Measurements from ENCODE around the gene CHST11. TPM values are rescaled to one million over a fixed set of nuclear protein-coding genes. Genes with fewer than 3 reads are reported as not detected.

Gene CHST11
- total and polyA plus RNA-seq, 10 of the 15 experiments (the other 5 are each of a cell fraction or from before 2014, with no cell fraction given): 1.9 to 38.1 (median 17.2) TPM

- Histone ChIP-seq H3K4me3 (no peak overlapping the region), H3K9ac (ENCODE audit: control insufficient read depth, insufficient read depth, low read length) (no peak overlapping the region), H3K4me1 (ENCODE audit: control insufficient read depth, insufficient read depth, low read length) (peaks cover 34% of the 10 kb centered on the region), H3K4me2 (ENCODE audit: control insufficient read depth, insufficient read depth) (no peak overlapping the region), H3K27me3 (replicated peaks in 1 of 2; ENCODE audit: control insufficient read depth in 2 of 2, insufficient read depth in 2 of 2, low read length in 1 of 2) (no peaks in the 10 kb centered on the region), H3K36me3 (ENCODE audit: control insufficient read depth in 2 of 2, insufficient read depth in 2 of 2, low read length in 1 of 2) (no peaks in the 10 kb centered on the region), H3K79me2 (ENCODE audit: control insufficient read depth, insufficient read depth, low read length) (peaks cover 5% of the 10 kb centered on the region), H2AFZ (ENCODE audit: control insufficient read depth, low read depth, low read length) (no peak overlapping the region), H3K9me3 (replicated peaks; ENCODE audit: control insufficient read depth, insufficient read depth, low read length) (no peaks in the 10 kb centered on the region; the same call in 2 of the 3 replicates), H3K27ac (ENCODE audit: control insufficient read depth, insufficient read depth) (no peak overlapping the region), H4K20me1 (ENCODE audit: control insufficient read depth, insufficient read depth) (no peaks in the 10 kb centered on the region)
- ChIA-PET SMC1A (ENCODE audit: uncharacterized antibody, unreplicated experiment) (interaction anchor here (1.3 to 4.0 kb wide), 5 partner anchors 9 to 366 kb away, joined by 3 to 21 read pairs (median 4); no protein-coding TSS in a partner anchor), CTCF (interaction anchor here (1.7 to 2.2 kb wide), 2 partner anchors 42 to 53 kb away, joined by 4 to 8 read pairs; no protein-coding TSS in a partner anchor), RAD21 (ENCODE audit: unreplicated experiment) (interaction anchor here (2.4 kb wide), 1 partner anchor 367 kb away, joined by 10 read pairs; no protein-coding TSS in a partner anchor), POLR2A (no interaction called here)
- ATAC-seq: no peak
- in situ Hi-C loops (cut with MboI) (no loop called here), intact Hi-C loops (cut with micrococcal nuclease; ENCODE audit: unreplicated experiment) (no loop called here)
- no TSS peak for BruUV-seq (replicated peaks)
- no peak for DNase-seq (ENCODE audit: low read depth, low spot score)
- FAIRE-seq: no peak
- no peak for TF ChIP-seq ZNF217 (IDR thresholded peaks at IDR 0.05)
- TF ChIP-seq RFX5 (IDR thresholded peaks at IDR 0.05; ENCODE audit: low read depth, low read length): no peak
- TF ChIP-seq ZNF687 (IDR thresholded peaks at IDR 0.05): no peak
- TF ChIP-seq NFYB (IDR thresholded peaks at IDR 0.05; ENCODE audit: insufficient read depth, low read depth, low read length): no peak
- TF ChIP-seq RCOR1 (conservative IDR thresholded peaks at IDR 0.05; ENCODE audit: low read depth, low read length): no peak
- no peak for TF ChIP-seq WRNIP1 (IDR thresholded peaks at IDR 0.05; ENCODE audit: borderline replicate concordance, low read depth, low read length)
- no peak for TF ChIP-seq SUZ12 (IDR thresholded peaks at IDR 0.05; ENCODE audit: unreplicated experiment)
- TF ChIP-seq, protein P1, sequence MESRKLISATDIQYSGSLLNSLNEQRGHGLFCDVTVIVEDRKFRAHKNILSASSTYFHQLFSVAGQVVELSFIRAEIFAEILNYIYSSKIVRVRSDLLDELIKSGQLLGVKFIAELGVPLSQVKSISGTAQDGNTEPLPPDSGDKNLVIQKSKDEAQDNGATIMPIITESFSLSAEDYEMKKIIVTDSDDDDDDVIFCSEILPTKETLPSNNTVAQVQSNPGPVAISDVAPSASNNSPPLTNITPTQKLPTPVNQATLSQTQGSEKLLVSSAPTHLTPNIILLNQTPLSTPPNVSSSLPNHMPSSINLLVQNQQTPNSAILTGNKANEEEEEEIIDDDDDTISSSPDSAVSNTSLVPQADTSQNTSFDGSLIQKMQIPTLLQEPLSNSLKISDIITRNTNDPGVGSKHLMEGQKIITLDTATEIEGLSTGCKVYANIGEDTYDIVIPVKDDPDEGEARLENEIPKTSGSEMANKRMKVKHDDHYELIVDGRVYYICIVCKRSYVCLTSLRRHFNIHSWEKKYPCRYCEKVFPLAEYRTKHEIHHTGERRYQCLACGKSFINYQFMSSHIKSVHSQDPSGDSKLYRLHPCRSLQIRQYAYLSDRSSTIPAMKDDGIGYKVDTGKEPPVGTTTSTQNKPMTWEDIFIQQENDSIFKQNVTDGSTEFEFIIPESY (IDR thresholded peaks at IDR 0.05): no peak
- no peak for TF ChIP-seq JUND (IDR thresholded peaks at IDR 0.05; ENCODE audit: low read depth, low read length)
- no peak for TF ChIP-seq CBFB (IDR thresholded peaks at IDR 0.05; ENCODE audit: low read depth)
- TF ChIP-seq EZH2 (IDR thresholded peaks at IDR 0.05; ENCODE audit: borderline replicate concordance, control insufficient read depth, low read depth, low read length): no peak
- no peak for TF ChIP-seq HSF1 (IDR thresholded peaks at IDR 0.05; ENCODE audit: low read depth, low read length)
- TF ChIP-seq SRF (IDR thresholded peaks at IDR 0.05; ENCODE audit: low read depth in 2 of 2, low read length in 2 of 2): no peak
- no peak for TF ChIP-seq SIX5 (IDR thresholded peaks at IDR 0.05; ENCODE audit: low read depth, low read length, severe bottlenecking)
- TF ChIP-seq FOXK2 (IDR thresholded peaks at IDR 0.05): no peak
- no peak for TF ChIP-seq CHD4 (IDR thresholded peaks at IDR 0.05)
- no peak for TF ChIP-seq NBN (IDR thresholded peaks at IDR 0.05)
- WGBS (ENCODE audit: insufficient coverage, insufficient replicate concordance, low lambda C conversion rate, missing lambda C conversion rate): 76% methylated on average over 5 of the region's 7 CpGs
These were observed 291.6 kb downstream of the CHST11 start for GRCh38 chr12:104748356-104748755.
